Right lobe of liver (tissue), 4 donors: Measurements from ENCODE around the gene CAV3.

Experiments
- CTCF ChIP-seq, 4 donors: fragments of 200-600 bp in 3 of 4; fragments of 450-650 bp in 1 of 4; IDR thresholded peaks; one replicate each; pipeline versions ENCODE4 v1.5.1 to v1.8.0; 2016 to 2022; ENCODE audit warnings: antibody characterized with exemption in 4 of 4, mild to moderate bottlenecking in 2 of 4
- POLR2A ChIP-seq: fragments of 450-650 bp; IDR thresholded peaks from one replicate; pipeline ENCODE4 v1.6.1; 2017; ENCODE audit warnings: antibody characterized with exemption, mild to moderate bottlenecking
- donor health status: DM: no; HTN: no; CAD: no.
- donor health status: DM: no; HTN: no; CAD: no.
- donor health status: DM: no; HTN: yes; CAD: no.

- TF ChIP-seq CTCF (IDR thresholded peaks at IDR 0.05) (no peak), POLR2A (no peak)
These were observed 42.8 kb downstream of the CAV3 start for GRCh38 chr3:8776406-8776805.
